Mesenchymal stem cell (in vitro differentiated cells and primary cell): ENCODE data around the gene CBLB.

ENCODE experiments used
- DNase-seq: peaks from one replicate; pipeline ENCODE4 v3.0.0-alpha.2; 2013
- H2AFZ ChIP-seq: one replicate; pipeline ENCODE4 v1.6.1; 2013; ENCODE audit warnings: low read depth, mild to moderate bottlenecking, control low read depth, inconsistent platforms, low read length, moderate library complexity
- H2AK5ac ChIP-seq: 2 replicates; pipeline ENCODE4 v1.6.1; 2013; ENCODE audit warnings: low read length, moderate library complexity, mild to moderate bottlenecking, inconsistent platforms; ENCODE audit not compliant: severe bottlenecking
- H2BK120ac ChIP-seq: one replicate; pipeline ENCODE4 v1.6.1; 2013; ENCODE audit warnings: low read depth, mild to moderate bottlenecking, inconsistent platforms, low read length, moderate library complexity
- H2BK12ac ChIP-seq, 2 experiments: one replicate each; pipeline ENCODE4 v1.6.1; 2013; ENCODE audit warnings: inconsistent platforms in 2 of 2, low read length in 2 of 2, mild to moderate bottlenecking in 2 of 2, moderate library complexity in 2 of 2, control low read depth in 1 of 2
- H2BK15ac ChIP-seq: one replicate; pipeline ENCODE4 v1.6.1; 2013; ENCODE audit warnings: mild to moderate bottlenecking, low read depth, inconsistent platforms; ENCODE audit not compliant: poor library complexity, severe bottlenecking
- H2BK5ac ChIP-seq: 2 replicates; pipeline ENCODE4 v1.6.1; 2013; ENCODE audit warnings: low read depth, mild to moderate bottlenecking, low read length, control low read depth, inconsistent platforms; ENCODE audit not compliant: poor library complexity, severe bottlenecking
- H3K14ac ChIP-seq, 2 experiments: one replicate each; pipeline ENCODE4 v1.6.1; 2013; ENCODE audit warnings: inconsistent platforms in 2 of 2, low read length in 2 of 2, control low read depth in 1 of 2, mild to moderate bottlenecking in 1 of 2, moderate library complexity in 1 of 2
- H3K18ac ChIP-seq, 2 experiments: one replicate each; pipeline ENCODE4 v1.6.1; 2013; ENCODE audit warnings: inconsistent platforms in 2 of 2, low read length in 2 of 2, control low read depth in 1 of 2, low read depth in 1 of 2, mild to moderate bottlenecking in 1 of 2
- H3K23ac ChIP-seq, 2 experiments: one replicate each; pipeline ENCODE4 v1.6.1; 2013; ENCODE audit warnings: inconsistent platforms in 2 of 2, low read length in 2 of 2, mild to moderate bottlenecking in 2 of 2, moderate library complexity in 2 of 2, control low read depth in 1 of 2
- H3K27ac ChIP-seq: 2 replicates; pipeline ENCODE4 v1.5.1; 2013; ENCODE audit warnings: mild to moderate bottlenecking, moderate library complexity, low read length, control low read depth, inconsistent platforms; ENCODE audit not compliant: poor library complexity, severe bottlenecking
- H3K27me3 ChIP-seq, 2 experiments: 2 replicates each; pipeline versions ENCODE4 v1.6.1 to v1.7.0; 2013; ENCODE audit warnings: low read length in 2 of 2, mild to moderate bottlenecking in 2 of 2, moderate library complexity in 2 of 2, control low read depth in 1 of 2, inconsistent platforms in 1 of 2; ENCODE audit not compliant: control insufficient read depth in 1 of 2, insufficient read depth in 1 of 2
- H3K36me3 ChIP-seq, 2 experiments: 2 replicates each; pipeline versions ENCODE4 v1.6.1 to v1.7.0; 2013; ENCODE audit warnings: low read length in 2 of 2, control low read depth in 1 of 2, inconsistent platforms in 1 of 2, low read depth in 1 of 2, mild to moderate bottlenecking in 1 of 2; ENCODE audit not compliant: insufficient read depth in 2 of 2, control insufficient read depth in 1 of 2
- H3K4ac ChIP-seq, 2 experiments: one replicate each; pipeline ENCODE4 v1.6.1; 2013; ENCODE audit warnings: inconsistent platforms in 2 of 2, low read length in 2 of 2, mild to moderate bottlenecking in 2 of 2, moderate library complexity in 2 of 2, control low read depth in 1 of 2, low read depth in 1 of 2
- H3K4me1 ChIP-seq: 2 replicates; pipeline ENCODE4 v1.6.1; 2013; ENCODE audit warnings: low read depth, low read length, control low read depth; ENCODE audit not compliant: control insufficient read depth, insufficient read depth
- H3K4me2 ChIP-seq: 2 replicates; pipeline ENCODE4 v1.6.1; 2013; ENCODE audit warnings: low read length, mild to moderate bottlenecking, inconsistent platforms; ENCODE audit not compliant: poor library complexity, severe bottlenecking
- H3K4me3 ChIP-seq, 2 experiments: 2 replicates each; pipeline versions ENCODE4 v1.5.1 to v1.7.0; 2013; ENCODE audit warnings: low read length in 2 of 2, mild to moderate bottlenecking in 2 of 2, control low read depth in 1 of 2, low read depth in 1 of 2; ENCODE audit not compliant: insufficient read depth in 1 of 2
- H3K79me1 ChIP-seq: replicated peaks from 2 replicates; pipeline ENCODE4 v1.6.1; 2013; ENCODE audit warnings: mild to moderate bottlenecking, control low read depth, low read length, inconsistent platforms; ENCODE audit not compliant: poor library complexity, severe bottlenecking
- H3K9ac ChIP-seq: 2 replicates; pipeline ENCODE4 v1.7.0; 2013; ENCODE audit warnings: mild to moderate bottlenecking, low read length, moderate library complexity
- H3K9me3 ChIP-seq: 2 replicates; pipeline ENCODE4 v1.7.0; 2013; ENCODE audit warnings: mild to moderate bottlenecking, low read length; ENCODE audit not compliant: control insufficient read depth
- H4K8ac ChIP-seq: one replicate; pipeline ENCODE4 v1.6.1; 2013; ENCODE audit warnings: inconsistent platforms, mild to moderate bottlenecking, low read length, moderate library complexity
- H4K91ac ChIP-seq: one replicate; pipeline ENCODE4 v1.6.1; 2013; ENCODE audit warnings: mild to moderate bottlenecking, low read length, inconsistent platforms
- WGBS: methylation state at CpG from one replicate; pipeline ENCODE4 v1.1.7; 2013; ENCODE audit warnings: mixed read lengths; 5-methylcytosine and 5-hydroxymethylcytosine counted together

CBLB gene

DNA sequence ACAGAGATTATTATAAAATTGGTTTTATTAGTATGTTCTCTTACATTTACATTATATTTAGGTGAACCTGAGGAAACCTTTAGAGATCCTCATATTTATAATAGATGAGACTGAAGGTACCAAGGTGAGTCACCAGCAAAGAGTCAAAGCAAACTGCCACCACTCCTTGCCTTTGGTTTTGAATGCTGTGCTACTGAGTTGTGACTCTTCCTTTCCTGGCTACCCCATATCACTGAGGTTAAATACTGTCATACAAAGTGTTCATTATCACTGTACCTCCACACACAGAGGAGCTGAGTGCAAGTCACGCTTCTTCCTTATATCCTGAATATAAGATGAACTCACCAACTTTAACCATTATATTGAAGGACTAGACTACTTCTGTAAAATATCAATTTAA is 168.2 kb downstream of the CBLB start:
- no peak overlapping the region for H3K23ac ChIP-seq
- H3K9me3 ChIP-seq = no peaks in the 10 kb centered on the region
- no peak overlapping the region for H3K14ac ChIP-seq
- H2BK120ac ChIP-seq = no peak overlapping the region
- H3K9ac ChIP-seq = no peak overlapping the region
- no peak overlapping the region for H4K91ac ChIP-seq
- H2AK5ac ChIP-seq = no peak overlapping the region
- H2AFZ ChIP-seq = no peak overlapping the region
- no peak overlapping the region for H3K18ac ChIP-seq
- H2BK12ac ChIP-seq = no peak overlapping the region
- H3K4me2 ChIP-seq = no peak overlapping the region
- no peak overlapping the region for H4K8ac ChIP-seq
- H3K27me3 ChIP-seq = no peaks in the 10 kb centered on the region
- H3K36me3 ChIP-seq = peaks cover 11 to 96% of the 10 kb centered on the region in 2 experiments
- H3K4me1 ChIP-seq = no peaks in the 10 kb centered on the region
- DNase-seq = no peak
- H3K4ac ChIP-seq = no peak overlapping the region
- no CpG with 5 or more reads among the region's 1 CpG for WGBS
- H3K27ac ChIP-seq = no peak overlapping the region
- no peak overlapping the region for H3K4me3 ChIP-seq
- H3K79me1 ChIP-seq = peaks cover 2% of the 10 kb centered on the region
- H2BK15ac ChIP-seq = no peak overlapping the region
- H2BK5ac ChIP-seq = no peak overlapping the region

GRCh38 chr3:105691633-105692032 is 177.2 kb downstream of the CBLB start:
- Histone ChIP-seq H3K27ac (no peak overlapping the region), H3K23ac (no peak overlapping the region), H3K14ac (no peak overlapping the region), H3K18ac (no peak overlapping the region), H2BK120ac (no peak overlapping the region), H3K9me3 (no peaks in the 10 kb centered on the region), H3K4me3 (no peak overlapping the region), H3K9ac (no peak overlapping the region), H2BK12ac (no peak overlapping the region), H3K79me1 (peaks cover 3% of the 10 kb centered on the region), H4K91ac (no peak overlapping the region), H3K4ac (no peak overlapping the region), H3K27me3 (no peaks in the 10 kb centered on the region), H3K4me1 (no peaks in the 10 kb centered on the region), H3K4me2 (no peak overlapping the region), H3K36me3 (peaks cover 0 to 83% of the 10 kb centered on the region in 2 experiments), H2AK5ac (no peak overlapping the region), H2BK15ac (no peak overlapping the region), H2BK5ac (no peak overlapping the region), H2AFZ (no peak overlapping the region), H4K8ac (no peak overlapping the region)
- no peak for DNase-seq
- WGBS = 93% methylated on average over 3 of the region's 3 CpGs

GRCh38 chr3:105691053-105691452 is 177.8 kb downstream of the CBLB start:
- Histone ChIP-seq H2BK15ac (no peak overlapping the region), H2BK5ac (no peak overlapping the region), H3K9me3 (no peaks in the 10 kb centered on the region), H3K23ac (no peak overlapping the region), H2BK120ac (no peak overlapping the region), H3K4me3 (no peak overlapping the region), H4K91ac (no peak overlapping the region), H3K18ac (no peak overlapping the region), H2AK5ac (no peak overlapping the region), H3K4ac (no peak overlapping the region), H3K4me2 (no peak overlapping the region), H3K14ac (no peak overlapping the region), H4K8ac (no peak overlapping the region), H3K36me3 (peaks cover 0 to 77% of the 10 kb centered on the region in 2 experiments), H3K27me3 (no peaks in the 10 kb centered on the region), H2AFZ (no peak overlapping the region), H3K79me1 (peaks cover 3% of the 10 kb centered on the region), H3K9ac (no peak overlapping the region), H3K27ac (no peak overlapping the region), H3K4me1 (no peaks in the 10 kb centered on the region), H2BK12ac (no peak overlapping the region)
- no peak for DNase-seq

- no peak overlapping the region for H3K23ac ChIP-seq
- H2BK15ac ChIP-seq = no peak overlapping the region
- no peak overlapping the region for H3K18ac ChIP-seq
- H3K9me3 ChIP-seq = no peaks in the 10 kb centered on the region
- no peak overlapping the region for H2AK5ac ChIP-seq
- no peak overlapping the region for H3K4ac ChIP-seq
- no peak overlapping the region for H4K91ac ChIP-seq
- DNase-seq = peak; percentile 26
- no peak overlapping the region for H3K27ac ChIP-seq
- no peak overlapping the region for H2AFZ ChIP-seq
- peaks cover 0 to 71% of the 10 kb centered on the region in 2 experiments for H3K36me3 ChIP-seq
- H4K8ac ChIP-seq = no peak overlapping the region
- no peak overlapping the region for H2BK12ac ChIP-seq
- 81% methylated on average over 1 of the region's 1 CpG for WGBS
- peak overlapping the region; percentile 12 for H3K9ac ChIP-seq
- H3K4me3 ChIP-seq = no peak overlapping the region
- H3K27me3 ChIP-seq = no peaks in the 10 kb centered on the region
- no peak overlapping the region for H3K4me2 ChIP-seq
- no peaks in the 10 kb centered on the region for H3K4me1 ChIP-seq
- H2BK120ac ChIP-seq = no peak overlapping the region
- no peak overlapping the region for H3K14ac ChIP-seq
- no peak overlapping the region for H2BK5ac ChIP-seq
- peaks cover 3% of the 10 kb centered on the region for H3K79me1 ChIP-seq
These were observed 180.0 kb downstream of the CBLB start for GRCh38 chr3:105688821-105689220.
